Ishikawa (cell line): ENCODE data around the gene GABRB1.

Experiments used
- EP300 ChIP-seq: IDR thresholded peaks from 2 replicates; pipeline ENCODE4 v1.6.1; 2012; ENCODE audit warnings: borderline replicate concordance
- RAD21 ChIP-seq: IDR thresholded peaks from 2 replicates; pipeline ENCODE4 v1.6.1; 2012; ENCODE audit warnings: low read depth
- TAF1 ChIP-seq: IDR thresholded peaks from 2 replicates; pipeline ENCODE4 v1.6.1; 2012; ENCODE audit warnings: low read depth, mild to moderate bottlenecking
- TF ChIP-seq, protein P1 (sequence below): IDR thresholded peaks from 2 replicates; pipeline ENCODE4 v1.6.1; 2012

DNA sequence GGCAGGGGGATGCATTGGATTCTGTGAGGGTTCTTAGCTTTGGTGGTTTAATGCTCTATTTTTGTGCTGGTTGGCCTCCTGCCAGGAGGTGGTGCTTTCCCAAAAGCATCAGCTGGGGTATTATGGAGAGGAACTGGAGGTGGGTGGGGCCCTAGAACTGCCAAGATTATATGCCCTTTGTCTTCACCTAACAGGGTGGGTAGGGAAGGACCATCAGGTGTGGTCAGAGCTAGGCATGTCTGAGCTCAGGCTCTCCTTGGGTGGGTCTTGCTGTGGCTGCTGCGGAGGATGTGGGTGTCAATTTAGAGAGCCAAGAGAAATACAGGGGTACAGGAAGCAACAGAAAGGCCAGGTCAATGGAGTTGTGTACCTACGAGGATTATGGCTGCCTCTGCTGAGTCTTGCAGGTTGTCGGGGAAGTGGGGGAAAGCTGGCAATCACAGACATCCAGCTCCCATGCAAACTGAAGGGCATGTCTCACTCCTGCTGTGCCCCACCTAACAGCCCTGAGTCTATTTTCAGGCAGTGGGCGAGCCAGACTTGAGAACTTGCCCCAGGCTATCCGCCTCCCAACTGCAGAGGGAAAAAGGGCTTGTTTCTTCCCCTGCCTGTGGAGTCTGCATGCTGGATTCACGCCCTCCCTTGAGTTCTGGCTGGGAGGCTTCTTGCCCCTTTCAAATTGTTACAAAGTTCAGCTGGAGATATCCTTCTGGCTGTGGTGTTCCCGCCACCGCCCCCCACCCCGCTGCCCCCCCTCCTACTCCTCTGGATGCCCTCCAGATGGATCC lies 220.2 kb downstream of the GABRB1 start:
- TF ChIP-seq, protein P1, sequence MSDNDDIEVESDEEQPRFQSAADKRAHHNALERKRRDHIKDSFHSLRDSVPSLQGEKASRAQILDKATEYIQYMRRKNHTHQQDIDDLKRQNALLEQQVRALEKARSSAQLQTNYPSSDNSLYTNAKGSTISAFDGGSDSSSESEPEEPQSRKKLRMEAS = no peak
- TF ChIP-seq TAF1 (no peak), RAD21 (no peak), EP300 (no peak)
